Measurements from ENCODE around the gene ABCA2. TPM values are rescaled to one million over a fixed set of nuclear protein-coding genes. Genes with fewer than 3 reads are reported as not detected.

The ABCA2 gene
- total RNA-seq, 1 donor from 2014 or later: 26.4 TPM

GRCh38 chr9:136961279-136962065 is 66.6 kb downstream of the ABCA2 start:
- TF ChIP-seq CTCF (IDR thresholded peaks at IDR 0.05; ENCODE audit: unreplicated experiment): no peak
- H3K4me1 Mint-ChIP-seq (ENCODE audit: low read depth): peaks cover 3% of the 10 kb centered on the region
- no peaks in the 10 kb centered on the region for H3K36me3 Mint-ChIP-seq (ENCODE audit: insufficient read depth)
- no peak for DNase-seq (ENCODE audit: low spot score, unreplicated experiment)
- no peak overlapping the region for H3K27ac Mint-ChIP-seq
- H3K27me3 Mint-ChIP-seq: peaks cover 12% of the 10 kb centered on the region
- peaks cover 3% of the 10 kb centered on the region for H3K9me3 Mint-ChIP-seq (ENCODE audit: low read depth)
- H3K4me3 Mint-ChIP-seq (ENCODE audit: low read depth): no peak overlapping the region

- peaks cover 1% of the 10 kb centered on the region for H3K4me1 Mint-ChIP-seq (ENCODE audit: low read depth)
- DNase-seq (ENCODE audit: low spot score, unreplicated experiment): no peak
- H3K36me3 Mint-ChIP-seq (ENCODE audit: insufficient read depth): no peaks in the 10 kb centered on the region
- no peak for TF ChIP-seq CTCF (IDR thresholded peaks at IDR 0.05; ENCODE audit: unreplicated experiment)
- no peak overlapping the region for H3K4me3 Mint-ChIP-seq (ENCODE audit: low read depth)
- no peak overlapping the region for H3K27ac Mint-ChIP-seq
- H3K27me3 Mint-ChIP-seq: peaks cover 6% of the 10 kb centered on the region
- peaks cover 7% of the 10 kb centered on the region for H3K9me3 Mint-ChIP-seq (ENCODE audit: low read depth)
These were observed 67.1 kb downstream of the ABCA2 start for GRCh38 chr9:136960938-136961275.

GRCh38 chr9:136960212-136960937 is 67.7 kb downstream of the ABCA2 start:
- no peaks in the 10 kb centered on the region for H3K36me3 Mint-ChIP-seq (ENCODE audit: insufficient read depth)
- H3K27me3 Mint-ChIP-seq: peaks cover 3% of the 10 kb centered on the region
- H3K27ac Mint-ChIP-seq: no peak overlapping the region

GRCh38 chr9:136958898-136959850 is 68.9 kb downstream of the ABCA2 start:
- no peak for DNase-seq (ENCODE audit: low spot score, unreplicated experiment)
- H3K4me3 Mint-ChIP-seq (ENCODE audit: low read depth): no peak overlapping the region
- peaks cover 7% of the 10 kb centered on the region for H3K9me3 Mint-ChIP-seq (ENCODE audit: low read depth)
- no peaks in the 10 kb centered on the region for H3K4me1 Mint-ChIP-seq (ENCODE audit: low read depth)
- no peaks in the 10 kb centered on the region for H3K36me3 Mint-ChIP-seq (ENCODE audit: insufficient read depth)
- TF ChIP-seq CTCF (IDR thresholded peaks at IDR 0.05; ENCODE audit: unreplicated experiment): no peak
- no peak overlapping the region for H3K27ac Mint-ChIP-seq
- H3K27me3 Mint-ChIP-seq: no peaks in the 10 kb centered on the region

More at GRCh38 chr9:136960212-136960937, 67.7 kb downstream of the ABCA2 start:
- no peak for DNase-seq (ENCODE audit: low spot score, unreplicated experiment)
- H3K9me3 Mint-ChIP-seq (ENCODE audit: low read depth): peaks cover 7% of the 10 kb centered on the region
- H3K4me3 Mint-ChIP-seq (ENCODE audit: low read depth): no peak overlapping the region
- no peak for TF ChIP-seq CTCF (IDR thresholded peaks at IDR 0.05; ENCODE audit: unreplicated experiment)
- no peaks in the 10 kb centered on the region for H3K4me1 Mint-ChIP-seq (ENCODE audit: low read depth)

GRCh38 chr9:136958473-136958872 is 69.6 kb downstream of the ABCA2 start:
- Mint-ChIP-seq H3K4me3 (ENCODE audit: low read depth) (no peak overlapping the region), H3K36me3 (ENCODE audit: insufficient read depth) (no peaks in the 10 kb centered on the region), H3K4me1 (ENCODE audit: low read depth) (no peaks in the 10 kb centered on the region), H3K27ac (no peak overlapping the region), H3K9me3 (ENCODE audit: low read depth) (peaks cover 7% of the 10 kb centered on the region), H3K27me3 (no peaks in the 10 kb centered on the region)
- TF ChIP-seq CTCF (IDR thresholded peaks at IDR 0.05; ENCODE audit: unreplicated experiment): no peak
- DNase-seq (ENCODE audit: low spot score, unreplicated experiment): no peak
